B cell (primary cell): ENCODE data around the gene MORN1. TPM values are rescaled to one million over a fixed set of nuclear protein-coding genes. Genes with fewer than 3 reads are reported as not detected.

Experiments
- ATAC-seq: fragments of 200-7000 bp; cut with Tn5 transposase; one replicate; pipeline ENCODE4 v1.10.0; 2021; ENCODE audit warnings: low read depth, mild to moderate bottlenecking, moderate number of reproducible peaks, moderate library complexity
- CTCF ChIA-PET: fragments of 350-600 bp; sonication (Branson Sonifier 250); formaldehyde crosslinking; loops from one replicate; lab custom pipeline; 2021; ENCODE audit warnings: antibody characterized with exemption, inconsistent platforms; lab: Charles Lee
- POLR2A ChIA-PET: fragments of 350-600 bp; sonication (Branson Sonifier 250); formaldehyde crosslinking; loops from one replicate; lab custom pipeline; 2021; ENCODE audit warnings: antibody characterized with exemption; lab: Charles Lee
- DNase-seq: peaks from one replicate; pipeline ENCODE4 v3.0.0; 2013
- H2AFZ ChIP-seq: 2 replicates; pipeline ENCODE4 v1.6.1; 2012; ENCODE audit warnings: mild to moderate bottlenecking, low read depth, low read length; ENCODE audit not compliant: insufficient read depth, poor library complexity, severe bottlenecking
- H3K27ac ChIP-seq, 2 donors: 1 replicate in 1 of 2; 2 replicates in 1 of 2; pipeline ENCODE4 v1.5.1; 2012 to 2013; ENCODE audit warnings: low read length in 2 of 2, mild to moderate bottlenecking in 2 of 2, moderate library complexity in 1 of 2
- H3K27me3 ChIP-seq, 4 experiments: fragments of 200-600 bp in 1 of 4; sonication (generic) in 1 of 4; replicated peaks in 1 of 4; 1 replicate in 2 of 4; 2 replicates in 2 of 4; pipeline versions ENCODE4 v1.6.1 to v1.7.0; 2013 to 2016; ENCODE audit warnings: low read length in 3 of 4, mild to moderate bottlenecking in 2 of 4, mixed read lengths in 1 of 4, moderate library complexity in 1 of 4; ENCODE audit not compliant: insufficient read depth in 4 of 4, control insufficient read depth in 3 of 4; ENCODE audit errors: control extremely low read depth in 1 of 4
- H3K36me3 ChIP-seq, 2 experiments: replicated peaks in 1 of 2; 1 replicate in 1 of 2; 2 replicates in 1 of 2; pipeline versions ENCODE4 v1.6.1 to v1.7.1; 2013; ENCODE audit warnings: low read length in 1 of 2; ENCODE audit not compliant: insufficient read depth in 2 of 2, control insufficient read depth in 1 of 2; ENCODE audit errors: control extremely low read depth in 1 of 2, extremely low read depth in 1 of 2
- H3K4me1 ChIP-seq, 2 donors: fragments of 200-600 bp in 1 of 2; sonication (generic) in 1 of 2; 1 replicate in 1 of 2; 2 replicates in 1 of 2; pipeline versions ENCODE4 v1.5.1 to v1.6.1; 2013 to 2017; ENCODE audit warnings: low read length in 2 of 2; ENCODE audit not compliant: control insufficient read depth in 2 of 2, insufficient read depth in 2 of 2
- H3K4me2 ChIP-seq: replicated peaks from 2 replicates; pipeline ENCODE3; 2012; ENCODE audit warnings: mild to moderate bottlenecking, low read depth, low read length; ENCODE audit not compliant: poor library complexity, severe bottlenecking
- H3K4me3 ChIP-seq, 5 experiments: fragments of 200-600 bp in 1 of 5; sonication (generic) in 1 of 5; 1 replicate in 3 of 5; 2 replicates in 2 of 5; pipeline versions ENCODE4 v1.5.1 to v1.7.0; 2011 to 2016; ENCODE audit warnings: low read length in 4 of 5, mild to moderate bottlenecking in 4 of 5, low read depth in 2 of 5, control low read depth in 1 of 5, moderate library complexity in 1 of 5; ENCODE audit not compliant: insufficient read depth in 1 of 5; ENCODE audit errors: control extremely low read depth in 1 of 5, extremely low read depth in 1 of 5
- H3K79me2 ChIP-seq: fragments of 200-600 bp; sonication (generic); one replicate; pipeline ENCODE4 v1.6.0; 2016; ENCODE audit warnings: low read length; ENCODE audit not compliant: control insufficient read depth, insufficient read depth
- H3K9ac ChIP-seq: fragments of 200-600 bp; sonication (generic); 2 replicates; pipeline ENCODE4 v1.6.1; 2017; ENCODE audit warnings: mild to moderate bottlenecking, low read length, moderate library complexity
- H3K9me3 ChIP-seq, 3 donors: one replicate each; pipeline versions ENCODE4 v1.6.1 to v1.7.1; 2013; ENCODE audit warnings: low read length in 2 of 3; ENCODE audit not compliant: control insufficient read depth in 2 of 3, insufficient read depth in 1 of 3; ENCODE audit errors: control extremely low read depth in 1 of 3
- H4K20me1 ChIP-seq: 2 replicates; pipeline ENCODE4 v1.6.0; 2012; ENCODE audit warnings: mild to moderate bottlenecking, low read length; ENCODE audit not compliant: insufficient read depth, control insufficient read depth, poor library complexity, severe bottlenecking
- H3K27ac Mint-ChIP-seq: one replicate; pipeline ENCODE4 v1.8.0; 2021; ENCODE audit warnings: mixed read lengths
- H3K27me3 Mint-ChIP-seq: one replicate; pipeline ENCODE4 v1.8.0; 2021; ENCODE audit warnings: mixed read lengths
- H3K4me1 Mint-ChIP-seq: one replicate; pipeline ENCODE4 v1.8.0; 2021; ENCODE audit warnings: mixed read lengths
- H3K4me3 Mint-ChIP-seq: one replicate; pipeline ENCODE4 v1.8.0; 2021; ENCODE audit warnings: mixed read lengths
- H3K9me3 Mint-ChIP-seq: one replicate; pipeline ENCODE4 v1.8.0; 2022; ENCODE audit warnings: mixed read lengths; ENCODE audit not compliant: insufficient read depth
- EZH2 ChIP-seq: IDR thresholded peaks from 2 replicates; pipeline ENCODE4 v1.6.1; 2012; ENCODE audit warnings: borderline replicate concordance, low read depth, mild to moderate bottlenecking, moderate library complexity, low read length; ENCODE audit not compliant: insufficient read depth, poor library complexity, severe bottlenecking
- WGBS: methylation state at CpG from one replicate; pipeline ENCODE4 v1.1.5; 2013; ENCODE audit warnings: missing lambda C conversion rate; ENCODE audit not compliant: insufficient coverage; 5-methylcytosine and 5-hydroxymethylcytosine counted together
- intact Hi-C: fragments of 100-400 bp; cut with micrococcal nuclease; formaldehyde crosslinking; loops from one replicate; pipeline ENCODE4 v1.10.0; 2022
- polyA plus RNA-seq: library from polyadenylated mRNA; depleted of rRNA; stranded (reverse); fragments of >200 nt; gene quantifications from 2 replicates; pipeline ENCODE4 v1.2.3, GENCODE V29; 2012
- total RNA-seq, 2 donors: library from RNA; stranded (reverse); fragments of 120-200 nt in 1 of 2; gene quantifications; 1 replicate in 1 of 2; 2 replicates in 1 of 2; pipeline versions ENCODE4 v1.2.3 to v1.2.4, GENCODE V29; 2013 to 2022
- TF ChIP-seq, protein P1 (sequence below): fragments of 200-600 bp; IDR thresholded peaks from one replicate; pipeline ENCODE4 v1.8.0; 2022; ENCODE audit warnings: antibody characterized with exemption, mild to moderate bottlenecking

Gene MORN1
- total and polyA plus RNA-seq, 2 donors (not counting 1 experiment from before 2014, with no cell fraction given), result 10.2 to 32.6 TPM

GRCh38 chr1:2310332-2311183 lies 80.8 kb downstream of the MORN1 start:
- Histone ChIP-seq H3K4me3 (no peak overlapping the region), H3K36me3 (peaks cover 0 to 25% of the 10 kb centered on the region in 2 experiments), H3K27ac (peak overlapping the region; percentile 79 to 88), H3K9ac (no peak overlapping the region), H3K4me1 (peaks cover 37 to 41% of the 10 kb centered on the region in 2 donors), H4K20me1 (no peaks in the 10 kb centered on the region), H2AFZ (no peak overlapping the region), H3K27me3 (no peaks in the 10 kb centered on the region), H3K79me2 (no peaks in the 10 kb centered on the region), H3K4me2 (no peak overlapping the region), H3K9me3 (no peaks in the 10 kb centered on the region)
- no peak for TF ChIP-seq EZH2
- TF ChIP-seq, protein P1, sequence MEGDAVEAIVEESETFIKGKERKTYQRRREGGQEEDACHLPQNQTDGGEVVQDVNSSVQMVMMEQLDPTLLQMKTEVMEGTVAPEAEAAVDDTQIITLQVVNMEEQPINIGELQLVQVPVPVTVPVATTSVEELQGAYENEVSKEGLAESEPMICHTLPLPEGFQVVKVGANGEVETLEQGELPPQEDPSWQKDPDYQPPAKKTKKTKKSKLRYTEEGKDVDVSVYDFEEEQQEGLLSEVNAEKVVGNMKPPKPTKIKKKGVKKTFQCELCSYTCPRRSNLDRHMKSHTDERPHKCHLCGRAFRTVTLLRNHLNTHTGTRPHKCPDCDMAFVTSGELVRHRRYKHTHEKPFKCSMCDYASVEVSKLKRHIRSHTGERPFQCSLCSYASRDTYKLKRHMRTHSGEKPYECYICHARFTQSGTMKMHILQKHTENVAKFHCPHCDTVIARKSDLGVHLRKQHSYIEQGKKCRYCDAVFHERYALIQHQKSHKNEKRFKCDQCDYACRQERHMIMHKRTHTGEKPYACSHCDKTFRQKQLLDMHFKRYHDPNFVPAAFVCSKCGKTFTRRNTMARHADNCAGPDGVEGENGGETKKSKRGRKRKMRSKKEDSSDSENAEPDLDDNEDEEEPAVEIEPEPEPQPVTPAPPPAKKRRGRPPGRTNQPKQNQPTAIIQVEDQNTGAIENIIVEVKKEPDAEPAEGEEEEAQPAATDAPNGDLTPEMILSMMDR, result no peak
- DNase-seq (peak; percentile 33), ATAC-seq (no peak)
- no peak overlapping the region for H3K4me3 Mint-ChIP-seq
- peak overlapping the region; percentile 90 for H3K27ac Mint-ChIP-seq
- ChIA-PET POLR2A (interaction anchor here (1.7 to 3.1 kb wide), 2 partner anchors 10 to 20 kb away, joined by 9 to 19 read pairs; no protein-coding TSS in a partner anchor), CTCF (interaction anchor here (0.8 to 3.9 kb wide), 8 partner anchors 8 to 274 kb away, joined by 3 to 23 read pairs (median 5); partner anchors contain the start of gene FAAP20)
- WGBS, result 91% methylated on average over 25 of the region's 28 CpGs
- H3K27me3 Mint-ChIP-seq, result no peaks in the 10 kb centered on the region
- intact Hi-C loops, result loop anchor here (1.0 kb wide), 1 partner anchor 9 kb away; no protein-coding TSS in a partner anchor
- peaks cover 38% of the 10 kb centered on the region for H3K4me1 Mint-ChIP-seq
- H3K9me3 Mint-ChIP-seq, result no peaks in the 10 kb centered on the region

DNA sequence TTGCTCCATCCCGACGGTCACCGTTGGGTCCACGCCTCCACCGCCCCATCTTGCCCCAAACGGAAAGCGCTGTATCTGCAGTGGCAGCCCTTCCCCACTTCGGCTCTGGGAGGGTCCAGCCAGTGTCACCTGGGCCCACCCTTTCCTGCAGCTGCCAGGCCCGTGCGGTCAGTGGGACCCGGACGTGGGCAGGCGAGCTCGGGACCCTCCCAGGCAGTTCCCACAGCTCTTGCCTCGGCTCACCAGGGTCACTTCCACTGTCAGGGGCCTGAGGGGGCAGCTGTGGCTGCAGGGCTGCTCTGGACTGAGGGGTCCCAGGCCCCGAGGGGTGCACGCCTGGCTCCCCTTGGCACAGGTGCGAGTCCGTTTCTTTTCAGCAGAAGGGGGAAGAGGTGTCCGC lies 82.5 kb downstream of the MORN1 start:
- no peak for DNase-seq
- no peaks in the 10 kb centered on the region for H3K9me3 Mint-ChIP-seq
- 95% methylated on average over 18 of the region's 20 CpGs for WGBS
- H3K79me2 ChIP-seq, result peaks cover 13% of the 10 kb centered on the region
- peaks cover 36% of the 10 kb centered on the region for H3K4me1 Mint-ChIP-seq
- H3K27me3 ChIP-seq, result no peaks in the 10 kb centered on the region
- H3K27ac Mint-ChIP-seq, result no peak overlapping the region
- TF ChIP-seq, protein P1, result no peak
- no peak for TF ChIP-seq EZH2
- H4K20me1 ChIP-seq, result no peaks in the 10 kb centered on the region
- CTCF ChIA-PET, result interaction anchor here (0.6 to 2.2 kb wide), 3 partner anchors 67 to 121 kb away, joined by 3 to 6 read pairs (median 3); no protein-coding TSS in a partner anchor
- no peak overlapping the region for H3K4me3 ChIP-seq
- H3K4me1 ChIP-seq, result peaks cover 28 to 30% of the 10 kb centered on the region in 2 donors
- H2AFZ ChIP-seq, result no peak overlapping the region
- no peak overlapping the region for H3K4me2 ChIP-seq
- no peak overlapping the region for H3K4me3 Mint-ChIP-seq
- no peak overlapping the region for H3K9ac ChIP-seq
- no peaks in the 10 kb centered on the region for H3K9me3 ChIP-seq
- POLR2A ChIA-PET, result interaction anchor here (1.3 kb wide), 1 partner anchor 75 kb away, joined by 5 read pairs; no protein-coding TSS in a partner anchor
- intact Hi-C loops, result no loop called here
- ATAC-seq, result no peak
- no peak overlapping the region for H3K27ac ChIP-seq
- peaks cover 0 to 38% of the 10 kb centered on the region in 2 experiments for H3K36me3 ChIP-seq
- H3K27me3 Mint-ChIP-seq, result no peaks in the 10 kb centered on the region
